Measurements from ENCODE around the gene PTH2.

Gene PTH2

DNA sequence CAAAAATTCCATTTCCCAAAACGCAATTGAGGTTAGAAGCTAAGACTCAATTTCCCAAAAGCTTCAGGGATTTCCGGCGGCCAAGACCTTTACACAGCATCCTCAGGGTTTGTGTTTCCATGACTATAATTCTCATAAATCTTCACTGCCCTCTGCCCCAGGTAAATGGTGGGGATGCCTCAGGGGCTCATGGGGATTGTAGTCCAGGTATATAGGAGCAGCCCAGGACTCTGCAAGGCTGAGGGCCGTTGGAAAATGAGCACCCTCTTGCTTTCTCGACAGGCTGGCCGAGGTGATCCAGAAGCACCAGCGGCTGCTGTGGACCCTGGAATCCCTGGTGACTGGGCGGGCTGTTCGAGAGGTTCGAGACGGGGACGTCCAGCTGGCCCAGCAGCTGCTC, 36.1 kb upstream of the PTH2 start:
- TF ChIP-seq, protein P1, sequence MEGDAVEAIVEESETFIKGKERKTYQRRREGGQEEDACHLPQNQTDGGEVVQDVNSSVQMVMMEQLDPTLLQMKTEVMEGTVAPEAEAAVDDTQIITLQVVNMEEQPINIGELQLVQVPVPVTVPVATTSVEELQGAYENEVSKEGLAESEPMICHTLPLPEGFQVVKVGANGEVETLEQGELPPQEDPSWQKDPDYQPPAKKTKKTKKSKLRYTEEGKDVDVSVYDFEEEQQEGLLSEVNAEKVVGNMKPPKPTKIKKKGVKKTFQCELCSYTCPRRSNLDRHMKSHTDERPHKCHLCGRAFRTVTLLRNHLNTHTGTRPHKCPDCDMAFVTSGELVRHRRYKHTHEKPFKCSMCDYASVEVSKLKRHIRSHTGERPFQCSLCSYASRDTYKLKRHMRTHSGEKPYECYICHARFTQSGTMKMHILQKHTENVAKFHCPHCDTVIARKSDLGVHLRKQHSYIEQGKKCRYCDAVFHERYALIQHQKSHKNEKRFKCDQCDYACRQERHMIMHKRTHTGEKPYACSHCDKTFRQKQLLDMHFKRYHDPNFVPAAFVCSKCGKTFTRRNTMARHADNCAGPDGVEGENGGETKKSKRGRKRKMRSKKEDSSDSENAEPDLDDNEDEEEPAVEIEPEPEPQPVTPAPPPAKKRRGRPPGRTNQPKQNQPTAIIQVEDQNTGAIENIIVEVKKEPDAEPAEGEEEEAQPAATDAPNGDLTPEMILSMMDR (IDR thresholded peaks at IDR 0.05; ENCODE audit: low read depth, low read length): no peak
- TF ChIP-seq, protein P2, sequence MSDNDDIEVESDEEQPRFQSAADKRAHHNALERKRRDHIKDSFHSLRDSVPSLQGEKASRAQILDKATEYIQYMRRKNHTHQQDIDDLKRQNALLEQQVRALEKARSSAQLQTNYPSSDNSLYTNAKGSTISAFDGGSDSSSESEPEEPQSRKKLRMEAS (IDR thresholded peaks at IDR 0.05; ENCODE audit: low read depth, low read length): no peak
- no peak for TF ChIP-seq MYC (IDR thresholded peaks at IDR 0.05; ENCODE audit: low read depth, low read length)
- no peak for TF ChIP-seq POLR2A (IDR thresholded peaks at IDR 0.05; ENCODE audit: extremely low read depth, insufficient read length)
- no peak overlapping the region for H3K4me3 ChIP-seq (ENCODE audit: low read depth, low read length)
- DNase-seq (ENCODE audit: low read depth): no peak

DNA sequence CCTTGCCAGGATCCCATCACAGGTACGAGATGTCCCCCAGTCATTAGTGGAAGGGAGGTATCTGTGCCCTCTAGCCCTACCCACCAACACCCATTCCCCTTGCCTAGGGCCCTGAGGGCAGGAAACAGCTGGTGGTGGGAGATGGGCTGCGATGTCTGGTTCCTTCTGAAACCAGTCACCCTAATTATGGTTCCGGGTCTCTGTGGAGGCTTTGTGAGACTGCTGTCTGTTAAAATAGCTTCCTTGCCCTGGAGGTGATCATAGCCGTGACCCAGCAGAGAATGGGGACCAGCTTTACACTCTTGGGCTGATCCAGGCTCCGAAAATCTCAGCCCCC, 35.3 kb upstream of the PTH2 start:
- no peak overlapping the region for H3K4me3 ChIP-seq (ENCODE audit: low read depth, low read length)
- TF ChIP-seq, protein P2 (IDR thresholded peaks at IDR 0.05; ENCODE audit: low read depth, low read length): no peak
- DNase-seq (ENCODE audit: low read depth): no peak

DNA sequence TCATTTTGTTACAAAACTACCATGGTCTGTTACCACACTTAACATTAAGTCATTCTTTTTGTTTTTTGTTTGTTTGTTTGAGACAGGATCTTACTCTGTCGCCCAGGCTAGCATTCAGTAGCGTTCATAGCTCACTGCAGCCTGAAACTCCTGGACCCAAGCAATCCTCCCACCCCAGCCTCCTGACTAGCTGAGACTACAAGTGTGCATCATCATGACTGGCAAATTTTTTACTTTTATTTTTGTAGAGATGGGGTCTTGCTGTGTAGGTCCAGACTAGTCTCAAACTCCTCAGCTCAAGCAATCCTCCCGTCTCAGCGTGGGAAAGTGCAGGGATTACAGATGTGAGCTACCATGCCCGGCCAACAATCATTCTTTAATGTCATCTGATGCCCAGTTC, 33.1 kb upstream of the PTH2 start:
- H3K4me3 ChIP-seq (ENCODE audit: low read depth, low read length): no peak overlapping the region
- TF ChIP-seq, protein P1 (IDR thresholded peaks at IDR 0.05; ENCODE audit: low read depth, low read length): no peak
- TF ChIP-seq POLR2A (IDR thresholded peaks at IDR 0.05; ENCODE audit: extremely low read depth, insufficient read length) (no peak), MYC (IDR thresholded peaks at IDR 0.05; ENCODE audit: low read depth, low read length) (no peak)
- TF ChIP-seq, protein P2 (IDR thresholded peaks at IDR 0.05; ENCODE audit: low read depth, low read length): no peak
- DNase-seq (ENCODE audit: low read depth): no peak

DNA sequence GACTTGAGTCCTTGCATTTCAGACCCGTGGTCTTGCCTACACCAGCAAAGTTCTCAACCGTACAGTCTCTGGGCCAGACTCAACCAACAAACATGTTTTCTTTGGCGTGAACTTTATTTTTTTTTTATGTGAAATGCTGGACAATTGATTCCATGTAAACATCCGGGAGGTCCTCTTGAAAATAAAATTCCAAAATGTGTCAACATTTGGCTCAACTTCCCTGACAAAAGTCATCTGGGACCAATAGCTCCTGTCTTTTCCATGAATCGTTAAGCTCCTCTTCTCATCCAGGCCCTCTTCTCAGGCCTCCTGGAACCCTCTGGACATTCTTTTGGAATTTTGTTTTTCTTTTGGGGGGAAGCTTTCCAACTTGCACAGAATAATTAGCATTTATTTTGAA, 32.5 kb upstream of the PTH2 start:
- DNase-seq (ENCODE audit: low read depth): no peak
- TF ChIP-seq POLR2A (IDR thresholded peaks at IDR 0.05; ENCODE audit: extremely low read depth, insufficient read length) (no peak), MYC (IDR thresholded peaks at IDR 0.05; ENCODE audit: low read depth, low read length) (no peak)
- TF ChIP-seq, protein P1 (IDR thresholded peaks at IDR 0.05; ENCODE audit: low read depth, low read length): no peak
- TF ChIP-seq, protein P2 (IDR thresholded peaks at IDR 0.05; ENCODE audit: low read depth, low read length): no peak
- H3K4me3 ChIP-seq (ENCODE audit: low read depth, low read length): no peak overlapping the region

DNA sequence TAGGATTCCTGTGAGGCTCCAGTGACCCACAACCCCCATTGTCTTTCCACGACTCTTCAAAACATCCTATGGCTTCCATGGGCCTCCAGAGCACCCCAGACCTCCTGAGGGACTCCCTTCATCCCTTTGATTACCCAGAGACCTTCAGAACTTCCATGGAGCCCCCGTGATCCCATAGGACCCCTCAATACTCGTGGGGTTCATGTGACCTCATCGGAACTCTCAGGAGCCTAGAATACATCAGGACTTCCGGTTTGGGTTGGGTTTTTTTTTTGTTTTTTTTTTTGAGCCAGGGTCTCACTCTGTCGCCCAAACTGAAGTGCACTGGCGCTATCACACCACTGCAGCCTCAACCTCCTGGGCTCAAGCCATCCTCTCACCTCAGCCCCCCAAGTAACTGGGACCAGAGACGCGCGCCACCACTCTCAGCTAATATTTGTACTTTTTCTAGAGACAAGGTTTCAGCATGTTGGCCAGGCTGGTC, 30.6 kb upstream of the PTH2 start:
- no peak for DNase-seq (ENCODE audit: low read depth)
- TF ChIP-seq, protein P1 (IDR thresholded peaks at IDR 0.05; ENCODE audit: low read depth, low read length): no peak
- TF ChIP-seq POLR2A (IDR thresholded peaks at IDR 0.05; ENCODE audit: extremely low read depth, insufficient read length): no peak
- TF ChIP-seq, protein P2 (IDR thresholded peaks at IDR 0.05; ENCODE audit: low read depth, low read length): no peak
- TF ChIP-seq MYC (IDR thresholded peaks at IDR 0.05; ENCODE audit: low read depth, low read length): no peak
- peak overlapping the region; percentile 99 for H3K4me3 ChIP-seq (ENCODE audit: low read depth, low read length)

DNA sequence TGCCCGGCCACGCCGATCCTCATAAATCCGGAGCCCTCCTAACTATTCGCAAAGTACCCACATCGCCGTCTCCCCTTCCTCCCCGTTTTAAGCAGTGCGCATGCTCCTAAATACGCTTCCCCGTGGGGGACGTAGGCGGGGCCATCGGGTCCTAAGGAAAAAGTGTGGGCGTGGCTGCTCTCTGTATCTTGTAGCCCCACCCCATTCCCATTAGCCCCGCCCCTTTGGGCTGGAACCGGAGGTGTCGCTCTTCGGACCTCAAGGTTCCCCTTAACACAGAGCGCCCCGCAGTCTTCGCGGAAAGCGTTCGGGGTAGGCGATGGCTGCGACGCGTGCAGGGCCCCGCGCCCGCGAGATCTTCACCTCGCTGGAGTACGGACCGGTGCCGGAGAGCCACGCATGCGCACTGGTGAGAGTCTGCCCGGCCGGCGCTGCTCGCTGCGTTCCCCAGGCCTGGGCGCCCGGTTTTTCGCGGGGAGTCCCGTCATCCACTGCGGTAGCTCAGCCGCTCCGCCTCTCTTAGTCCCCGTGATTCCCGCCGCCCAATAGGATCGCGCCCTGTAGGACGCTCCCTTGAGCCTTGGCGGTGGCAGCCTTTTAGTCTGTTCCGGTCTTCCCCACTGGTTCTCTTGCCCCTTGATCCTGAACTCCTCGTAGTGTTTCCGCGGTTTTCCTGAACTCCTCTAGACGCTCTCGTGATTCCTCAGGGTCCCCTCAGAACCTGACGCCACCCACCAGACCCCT, 29.9 kb upstream of the PTH2 start, which contains the start of gene ALDH16A1:
ALDH16A1 (plus strand) TSS at position 213 of the 744 bp plus-strand sequence; CDS start at position 320, 107 bp downstream.
- TF ChIP-seq MYC (IDR thresholded peaks at IDR 0.05; ENCODE audit: low read depth, low read length) (peak; percentile 59), POLR2A (IDR thresholded peaks at IDR 0.05; ENCODE audit: extremely low read depth, insufficient read length) (peak; percentile 98)
- TF ChIP-seq, protein P1 (IDR thresholded peaks at IDR 0.05; ENCODE audit: low read depth, low read length): no peak
- TF ChIP-seq, protein P2 (IDR thresholded peaks at IDR 0.05; ENCODE audit: low read depth, low read length): peak; percentile 60
- peak; percentile 97 for DNase-seq (ENCODE audit: low read depth)

More for the DNA sequence above, 29.9 kb upstream of the PTH2 start, which contains the start of gene ALDH16A1:
- H3K4me3 ChIP-seq (ENCODE audit: low read depth, low read length): peak within 1 kb of the TSS; percentile 99
